ENCODE measurements around the gene IFNGR1.
"Not testable (repeated sequence)": the region's sequence is repeated elsewhere in the genome, so short reads cannot be mapped to it uniquely, and the experiment has no call there.

GRCh38 chr6:137215630-137216029, 3.6 kb downstream of the IFNGR1 start:
- TF ChIP-seq, protein P1, sequence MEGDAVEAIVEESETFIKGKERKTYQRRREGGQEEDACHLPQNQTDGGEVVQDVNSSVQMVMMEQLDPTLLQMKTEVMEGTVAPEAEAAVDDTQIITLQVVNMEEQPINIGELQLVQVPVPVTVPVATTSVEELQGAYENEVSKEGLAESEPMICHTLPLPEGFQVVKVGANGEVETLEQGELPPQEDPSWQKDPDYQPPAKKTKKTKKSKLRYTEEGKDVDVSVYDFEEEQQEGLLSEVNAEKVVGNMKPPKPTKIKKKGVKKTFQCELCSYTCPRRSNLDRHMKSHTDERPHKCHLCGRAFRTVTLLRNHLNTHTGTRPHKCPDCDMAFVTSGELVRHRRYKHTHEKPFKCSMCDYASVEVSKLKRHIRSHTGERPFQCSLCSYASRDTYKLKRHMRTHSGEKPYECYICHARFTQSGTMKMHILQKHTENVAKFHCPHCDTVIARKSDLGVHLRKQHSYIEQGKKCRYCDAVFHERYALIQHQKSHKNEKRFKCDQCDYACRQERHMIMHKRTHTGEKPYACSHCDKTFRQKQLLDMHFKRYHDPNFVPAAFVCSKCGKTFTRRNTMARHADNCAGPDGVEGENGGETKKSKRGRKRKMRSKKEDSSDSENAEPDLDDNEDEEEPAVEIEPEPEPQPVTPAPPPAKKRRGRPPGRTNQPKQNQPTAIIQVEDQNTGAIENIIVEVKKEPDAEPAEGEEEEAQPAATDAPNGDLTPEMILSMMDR (IDR thresholded peaks at IDR 0.05; ENCODE audit: low read depth, low read length, poor library complexity, severe bottlenecking): not testable (repeated sequence)
- TF ChIP-seq EZH2phosphoT487 (IDR thresholded peaks at IDR 0.05; ENCODE audit: borderline replicate concordance, low read length): not testable (repeated sequence)

Data from DOHH2 (cell line).